Activated CD4-positive, alpha-beta T cell treated with anti-CD3 and anti-CD28 coated beads for 48 hours (primary cell): ENCODE data around the gene GPRIN1.

Experiments
- DNase-seq: peaks from one replicate; pipeline ENCODE4 v3.0.0-alpha.2; 2020

Gene GPRIN1

GRCh38 chr5:176609724-176610434 is at the start of gene GPRIN1:
TSS of gene GPRIN1 (minus strand) at chr5:176610156. CDS start at chr5:176599834, 10,322 bp downstream.
- DNase-seq, result peak; percentile 69

GRCh38 chr5:176659512-176659839 is 49.5 kb upstream of the GPRIN1 start:
- DNase-seq, result no peak

GRCh38 chr5:176658817-176659511 is 49.0 kb upstream of the GPRIN1 start:
- no peak for DNase-seq

- DNase-seq, result peak; percentile 76
Measured at GRCh38 chr5:176658007-176658599, 48.1 kb upstream of the GPRIN1 start.

DNA sequence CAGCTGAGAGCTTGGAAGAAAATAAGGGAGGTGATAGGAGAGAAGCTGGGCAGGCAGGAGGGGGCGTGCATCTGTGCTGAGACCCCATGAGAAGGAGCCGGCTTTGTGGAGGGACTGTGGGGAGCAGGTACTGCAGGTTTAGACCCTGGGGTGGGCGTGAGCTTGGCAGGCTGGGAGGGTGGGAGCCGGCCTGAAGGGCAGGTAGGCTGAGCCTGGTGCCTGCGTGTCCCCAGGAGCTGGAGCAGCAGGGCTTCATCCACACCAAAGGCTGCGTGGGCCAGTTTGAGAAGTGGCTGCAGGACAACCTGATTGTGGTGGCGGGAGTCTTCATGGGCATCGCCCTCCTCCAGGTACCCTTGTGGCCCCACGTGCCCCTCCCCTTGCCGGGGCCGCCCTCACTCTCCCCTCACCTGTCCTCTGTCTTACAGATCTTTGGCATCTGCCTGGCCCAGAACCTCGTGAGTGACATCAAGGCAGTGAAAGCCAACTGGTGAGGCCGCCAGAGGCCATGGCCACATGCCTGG is 46.6 kb upstream of the GPRIN1 start:
- no peak for DNase-seq

DNA sequence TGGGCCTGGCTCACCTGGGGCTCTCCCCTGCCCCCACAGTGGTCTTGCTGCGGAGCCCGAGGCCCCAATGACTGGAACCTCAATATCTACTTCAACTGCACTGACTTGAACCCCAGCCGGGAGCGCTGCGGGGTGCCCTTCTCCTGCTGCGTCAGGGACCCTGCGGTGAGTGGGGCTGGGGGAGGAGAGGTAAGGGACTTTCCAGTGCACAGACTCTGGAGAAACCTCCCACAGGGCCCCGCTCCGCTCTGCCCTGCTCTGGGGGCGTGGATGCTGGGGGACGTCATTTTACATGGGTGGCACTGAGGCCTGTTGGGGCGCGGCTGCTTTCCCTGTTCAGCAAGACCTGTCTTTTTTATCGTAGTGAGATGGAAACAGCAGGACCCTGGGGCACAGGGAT is 44.9 kb upstream of the GPRIN1 start:
- no peak for DNase-seq

DNA sequence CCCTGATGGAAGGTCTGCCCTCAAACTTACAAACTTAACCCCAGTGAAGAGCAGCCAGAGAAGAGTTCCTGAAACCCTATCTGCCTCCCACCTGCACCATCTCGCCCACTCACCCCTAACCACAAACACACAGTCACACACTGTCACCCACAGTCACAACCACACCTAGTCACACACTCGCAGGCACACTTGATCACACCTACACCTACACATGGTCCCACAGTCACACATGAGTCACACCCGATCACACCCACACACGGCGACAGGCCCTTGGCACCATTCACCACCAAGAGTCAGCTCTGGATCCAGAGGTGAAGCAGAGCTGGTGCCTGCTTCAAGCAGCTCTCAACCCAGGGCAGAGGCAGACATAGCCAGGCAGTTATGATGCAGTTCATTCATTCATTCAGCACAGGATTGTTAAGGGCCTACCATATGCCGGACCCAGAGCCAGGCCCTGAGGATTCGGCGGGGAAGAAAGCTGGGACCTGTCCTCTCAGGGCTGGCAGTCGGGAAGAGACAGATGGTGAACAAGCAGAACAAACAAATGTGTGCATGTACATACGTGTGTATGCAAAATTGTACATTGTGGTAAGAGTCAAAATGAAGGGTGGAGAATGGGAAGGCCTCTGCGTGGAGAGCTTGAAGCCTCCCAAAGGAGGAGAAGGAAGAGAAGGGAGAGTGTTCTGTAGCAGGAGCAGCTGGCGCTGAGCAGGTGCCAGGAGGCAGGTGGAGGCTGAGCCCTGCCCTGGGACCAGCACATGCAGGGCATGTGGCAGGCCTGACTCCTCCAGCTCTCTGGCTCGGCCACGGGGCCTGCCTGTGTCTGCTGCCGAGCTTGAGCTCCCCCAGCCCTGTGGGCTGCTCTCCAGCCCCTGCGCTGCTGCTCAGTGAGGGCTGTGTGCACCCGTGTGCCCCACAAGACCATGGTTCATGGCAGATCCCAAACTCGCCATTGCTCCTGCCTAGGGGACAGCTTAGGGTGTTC is 43.7 kb upstream of the GPRIN1 start:
- peak; percentile 86 for DNase-seq

DNA sequence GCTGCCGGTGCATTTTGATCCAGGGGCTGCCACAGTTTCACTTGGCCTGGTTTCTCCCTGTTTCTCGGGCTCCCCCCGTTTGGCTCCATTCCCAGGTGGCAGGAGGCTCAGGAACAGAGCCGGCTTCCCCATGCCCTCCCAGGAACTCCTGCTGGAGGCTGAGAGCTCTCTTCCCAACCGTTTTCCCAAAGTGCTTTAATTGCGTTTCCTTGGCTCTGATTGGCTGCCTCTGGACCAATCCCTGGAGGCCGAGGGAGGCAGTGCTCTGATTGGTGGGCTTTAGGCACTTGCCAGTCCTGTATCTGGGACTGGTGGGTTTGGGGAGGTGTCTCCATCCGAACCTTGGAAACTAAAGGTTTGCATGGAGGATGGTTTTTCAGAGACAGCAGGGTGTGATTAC is 42.2 kb upstream of the GPRIN1 start:
- DNase-seq, result no peak

GRCh38 chr5:176651472-176651980 is 41.6 kb upstream of the GPRIN1 start:
- DNase-seq, result no peak

DNA sequence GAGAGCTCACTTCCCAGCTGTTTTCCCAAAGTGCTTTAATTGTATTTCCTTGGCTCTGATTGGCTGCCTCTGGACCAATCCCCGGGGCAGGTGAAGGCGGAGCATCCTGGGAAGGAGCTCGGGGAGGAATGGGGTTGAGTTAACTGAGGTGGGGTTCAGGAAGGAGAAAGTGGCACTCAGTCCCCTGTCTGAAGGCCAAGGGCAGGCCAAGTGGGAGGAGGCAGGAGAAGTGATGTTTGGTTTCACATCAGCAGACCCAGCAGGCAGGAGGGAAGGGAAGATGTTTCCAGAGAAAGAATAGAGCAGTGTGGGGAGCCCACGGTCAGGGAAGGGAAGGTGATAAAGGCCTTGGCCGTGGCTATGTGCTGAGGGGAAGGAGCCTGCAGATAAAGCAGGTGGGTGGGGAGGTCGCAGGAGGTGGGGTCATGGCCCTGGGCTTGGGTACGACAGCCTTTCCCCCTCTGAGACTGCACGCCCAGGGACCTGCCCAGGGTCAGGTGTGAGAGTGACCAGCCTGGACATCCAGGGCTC is 40.5 kb upstream of the GPRIN1 start:
- no peak for DNase-seq

- DNase-seq, result no peak
Measured at GRCh38 chr5:176648474-176649194, 38.7 kb upstream of the GPRIN1 start.

- DNase-seq, result peak; percentile 34
Measured at GRCh38 chr5:176647843-176648473, 38.0 kb upstream of the GPRIN1 start.

DNA sequence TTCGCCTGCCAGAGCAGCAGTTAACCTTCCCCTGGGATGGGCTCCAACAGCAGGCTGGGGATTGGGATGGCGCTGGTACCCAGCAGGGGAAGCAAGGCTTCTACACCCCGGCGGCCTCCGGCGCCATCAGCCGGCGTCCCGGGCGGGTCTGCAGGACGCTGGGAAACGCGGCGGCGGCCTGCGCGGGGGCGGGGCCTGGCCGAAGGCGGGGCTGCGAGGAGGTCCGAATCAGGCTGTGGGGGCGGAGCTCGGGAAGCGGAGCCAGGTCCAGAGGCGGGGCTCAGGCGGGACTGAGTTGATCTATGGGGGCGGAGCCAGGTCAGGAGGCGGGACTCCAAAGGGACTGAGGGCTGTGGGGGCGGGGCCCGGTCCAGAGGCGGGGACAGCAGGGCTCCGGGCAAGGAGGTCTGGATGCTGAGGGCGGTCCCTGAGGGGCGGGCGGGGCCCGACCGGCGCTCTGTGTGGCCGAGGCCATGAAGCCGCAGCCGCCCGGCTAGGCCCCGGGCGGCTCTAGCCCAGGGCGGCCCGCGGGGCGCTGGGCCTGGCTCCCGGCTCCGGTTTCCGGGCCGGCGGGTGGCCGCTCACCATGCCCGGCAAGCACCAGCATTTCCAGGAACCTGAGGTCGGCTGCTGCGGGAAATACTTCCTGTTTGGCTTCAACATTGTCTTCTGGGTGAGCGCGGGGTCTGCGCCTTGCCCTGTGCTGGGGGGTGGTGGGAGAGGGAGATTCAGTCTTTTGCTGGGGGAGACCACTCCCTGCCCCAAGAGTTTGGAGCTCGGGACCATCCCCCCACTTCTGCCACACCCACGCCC is 37.3 kb upstream of the GPRIN1 start, which contains the start of gene TSPAN17:
Gene TSPAN17 (plus strand): TSS at position 455 of the 813 bp plus-strand sequence. CDS start 132 bp downstream, at position 587.
- peak; percentile 100 for DNase-seq

DNA sequence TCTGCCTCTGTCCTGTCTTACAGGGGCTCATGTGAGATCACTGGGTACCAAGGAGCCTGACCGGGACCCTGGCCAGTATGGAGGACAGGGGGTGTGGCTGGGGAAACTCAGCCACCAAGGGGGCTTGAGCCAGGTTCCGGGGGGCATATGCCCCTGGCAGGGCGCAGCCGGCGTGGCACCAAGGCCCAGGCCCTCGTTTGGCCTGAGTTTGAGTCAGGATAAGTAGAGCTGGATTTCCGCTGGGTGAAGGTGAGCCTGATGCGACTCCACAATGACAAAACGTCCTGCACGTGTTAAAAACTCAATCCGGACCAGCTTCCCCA is 36.7 kb upstream of the GPRIN1 start:
- no peak for DNase-seq

DNA sequence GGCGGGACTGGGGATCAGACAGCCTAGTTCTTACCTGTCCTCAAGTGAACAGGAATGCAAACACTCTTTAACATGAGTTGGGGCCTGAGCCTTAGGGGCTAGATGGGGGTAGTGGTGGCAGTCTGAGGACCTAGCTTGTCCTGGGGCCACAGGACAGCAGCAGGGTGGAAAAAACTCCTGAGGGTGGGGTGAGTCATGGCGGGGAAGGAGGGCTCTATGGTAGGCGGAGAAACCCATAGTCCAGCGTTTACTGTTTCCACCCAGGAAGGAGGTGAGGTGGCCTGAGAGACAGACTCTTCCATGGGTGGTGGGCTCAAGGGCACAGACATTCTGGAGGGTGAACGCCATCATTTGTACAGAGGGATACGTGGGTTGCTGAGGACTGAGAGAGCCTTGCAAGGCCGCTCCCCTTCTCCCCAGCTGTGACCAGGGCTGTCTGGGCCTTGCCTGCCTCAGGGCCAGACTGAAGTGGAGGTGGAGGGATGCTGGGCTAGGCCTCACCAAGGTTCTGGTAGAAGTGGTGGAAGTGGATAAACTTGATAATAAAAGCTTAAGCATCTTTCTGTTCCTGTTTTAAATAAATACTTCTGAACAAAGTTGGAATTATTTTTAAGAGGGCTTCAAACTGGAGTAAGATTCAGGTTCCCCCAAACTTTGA is 36.2 kb upstream of the GPRIN1 start:
- DNase-seq, result no peak

DNA sequence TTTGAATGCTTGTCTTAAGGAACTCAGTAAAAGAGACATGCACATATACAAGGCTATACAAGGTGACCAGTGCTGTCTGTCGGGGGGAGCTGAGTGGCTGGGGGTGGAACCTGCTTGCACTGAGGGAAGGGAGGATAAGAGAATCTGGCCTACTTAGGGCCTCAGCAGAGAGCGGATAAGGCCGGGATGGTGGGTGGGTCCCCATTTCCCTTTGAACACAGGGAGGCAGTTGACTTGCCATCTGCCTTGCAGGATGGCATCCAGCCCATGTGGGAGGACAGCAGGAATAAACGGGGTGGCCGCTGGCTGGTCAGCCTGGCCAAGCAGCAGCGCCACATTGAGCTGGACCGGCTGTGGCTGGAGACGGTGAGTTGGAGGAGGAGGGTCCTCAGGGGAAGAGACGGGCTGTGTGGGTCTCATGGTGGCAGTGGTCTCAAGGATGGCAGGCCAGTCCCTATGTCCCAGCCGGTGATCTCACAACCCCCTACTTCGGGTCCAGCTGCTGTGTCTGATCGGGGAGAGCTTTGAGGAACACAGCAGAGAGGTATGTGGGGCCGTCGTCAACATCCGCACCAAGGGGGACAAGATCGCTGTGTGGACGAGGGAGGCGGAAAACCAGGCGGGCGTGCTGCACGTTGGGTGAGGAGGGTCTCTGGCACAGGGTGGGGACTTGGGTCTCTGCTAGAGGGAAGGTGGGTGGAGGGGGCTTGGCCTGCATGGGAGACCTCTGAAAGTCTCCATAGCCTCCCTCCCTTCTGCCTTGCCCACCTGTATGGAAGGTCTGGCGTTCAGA is 35.1 kb upstream of the GPRIN1 start:
- DNase-seq, result no peak

GRCh38 chr5:176644294-176644693 is 34.3 kb upstream of the GPRIN1 start:
- no peak for DNase-seq

DNA sequence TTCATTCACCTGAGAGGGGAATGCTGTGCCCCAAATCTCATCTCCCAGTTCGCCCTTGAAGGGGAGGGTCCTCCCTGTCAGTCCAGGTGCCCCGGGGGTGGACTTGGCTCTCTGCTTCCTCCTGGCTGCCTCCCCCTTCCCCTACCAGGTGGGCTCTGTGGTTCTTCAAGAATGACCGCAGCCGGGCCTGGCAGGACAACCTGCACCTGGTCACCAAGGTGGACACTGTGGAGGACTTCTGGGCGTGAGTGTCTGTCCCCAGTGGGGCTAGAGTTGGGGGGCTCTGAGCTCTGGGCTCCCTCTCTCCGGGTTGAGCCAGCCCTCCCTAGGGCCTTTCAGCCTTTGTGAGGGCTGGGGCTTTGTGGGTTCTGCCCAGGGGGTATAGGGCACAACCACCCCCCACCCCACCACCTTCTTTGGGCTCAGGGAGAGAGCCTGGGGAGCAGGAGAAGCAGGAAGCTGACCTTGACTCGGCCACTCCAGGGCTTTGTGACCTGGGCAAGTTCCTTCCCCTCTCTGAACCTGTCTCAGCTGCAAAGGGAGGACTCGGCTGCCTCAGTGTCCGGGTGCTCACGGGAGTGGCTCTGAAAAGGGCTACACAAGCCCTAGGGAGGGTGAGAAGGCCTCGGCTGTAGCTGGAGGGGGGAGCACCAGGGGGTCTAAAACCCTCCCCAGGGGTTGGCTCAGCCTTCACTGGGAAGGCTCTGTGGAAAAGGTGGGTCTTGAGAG is 33.7 kb upstream of the GPRIN1 start:
- no peak for DNase-seq
